Measurements from ENCODE around the gene PHETA2. TPM values are rescaled to one million over a fixed set of nuclear protein-coding genes. Genes with fewer than 3 reads are reported as not detected.

The PHETA2 gene
- 1 to 10 TPM in 1 of 2 experiments, under 1 TPM in 1; 0.97 to 1.3 TPM for total RNA-seq

GRCh38 chr22:42074132-42074811 lies at the start of gene PHETA2:
PHETA2 (plus strand) TSS chr22:42074248; CDS start chr22:42077294, 3,046 bp downstream.
- peak within 1 kb of the TSS; percentile 54 for H3K4me3 Mint-ChIP-seq
- DNase-seq (peak; percentile 63), ATAC-seq (no peak)
- intact Hi-C loops (cut with micrococcal nuclease), result loop anchor here (10.0 kb wide), 1 partner anchor 129 kb away; the partner anchor contains the start of gene CENPM
- no peaks in the 10 kb centered on the region for H3K27me3 Mint-ChIP-seq
- peaks cover 29% of the 10 kb centered on the region for H3K4me1 Mint-ChIP-seq (ENCODE audit: low read depth)
- no peaks in the 10 kb centered on the region for H3K9me3 Mint-ChIP-seq
- POLR2A ChIA-PET, result interaction anchor here (1.0 to 9.6 kb wide), 2 partner anchors 16 to 294 kb away, joined by 3 to 118 read pairs; partner anchors contain the start of gene NDUFA6
- TF ChIP-seq CTCF (IDR thresholded peaks at IDR 0.05), result peak; percentile 57
- H3K36me3 Mint-ChIP-seq (ENCODE audit: low read depth), result no peaks in the 10 kb centered on the region
- H3K27ac Mint-ChIP-seq, result peak within 1 kb of the TSS; percentile 61
- CTCF ChIA-PET, result interaction anchor here (1.9 kb wide), 1 partner anchor 15 kb away, joined by 9 read pairs; no protein-coding TSS in a partner anchor

- Mint-ChIP-seq H3K9me3 (no peaks in the 10 kb centered on the region), H3K27ac (no peak overlapping the region), H3K27me3 (no peaks in the 10 kb centered on the region), H3K4me3 (no peak overlapping the region), H3K4me1 (ENCODE audit: low read depth) (peaks cover 12% of the 10 kb centered on the region), H3K36me3 (ENCODE audit: low read depth) (no peaks in the 10 kb centered on the region)
- intact Hi-C loops (cut with micrococcal nuclease), result no loop called here
- TF ChIP-seq CTCF (IDR thresholded peaks at IDR 0.05), result no peak
- ATAC-seq (no peak), DNase-seq (no peak)
- ChIA-PET CTCF (no interaction called here), POLR2A (no interaction called here)
These were observed 48.6 kb upstream of the PHETA2 start for GRCh38 chr22:42025421-42025820.

- H3K27me3 Mint-ChIP-seq, result no peaks in the 10 kb centered on the region
- no peak for TF ChIP-seq CTCF (IDR thresholded peaks at IDR 0.05)
- ATAC-seq (no peak), DNase-seq (no peak)
- no peak overlapping the region for H3K4me3 Mint-ChIP-seq
- ChIA-PET POLR2A (no interaction called here), CTCF (no interaction called here)
- no peaks in the 10 kb centered on the region for H3K36me3 Mint-ChIP-seq (ENCODE audit: low read depth)
- no peaks in the 10 kb centered on the region for H3K9me3 Mint-ChIP-seq
- no peak overlapping the region for H3K27ac Mint-ChIP-seq
- intact Hi-C loops (cut with micrococcal nuclease), result no loop called here
- peaks cover 25% of the 10 kb centered on the region for H3K4me1 Mint-ChIP-seq (ENCODE audit: low read depth)
These were observed 47.3 kb upstream of the PHETA2 start for GRCh38 chr22:42026705-42027104.

- Mint-ChIP-seq H3K27me3 (no peaks in the 10 kb centered on the region), H3K9me3 (peaks cover 12% of the 10 kb centered on the region), H3K4me1 (ENCODE audit: low read depth) (peaks cover 20% of the 10 kb centered on the region), H3K36me3 (ENCODE audit: low read depth) (no peaks in the 10 kb centered on the region), H3K4me3 (no peak overlapping the region), H3K27ac (no peak overlapping the region)
- no peak for TF ChIP-seq CTCF (IDR thresholded peaks at IDR 0.05)
- DNase-seq, result peak; percentile 16
- ATAC-seq, result no peak
- intact Hi-C loops (cut with micrococcal nuclease), result no loop called here
- POLR2A ChIA-PET, result interaction anchor here (0.9 to 2.0 kb wide), 2 partner anchors 9 to 56 kb away, joined by 4 to 8 read pairs; no protein-coding TSS in a partner anchor
- CTCF ChIA-PET, result no interaction called here
These were observed 40.5 kb upstream of the PHETA2 start for GRCh38 chr22:42033263-42034181.
